T-cell (primary cell): Measurements from ENCODE around the gene ANKH. TPM values are rescaled to one million over a fixed set of nuclear protein-coding genes. Genes with fewer than 3 reads are reported as not detected.
A peak's percentile ranks its signal among the peaks of the same experiment; 100 is the strongest.

Experiments
- ATAC-seq, 4 experiments: fragments of 200-7000 bp in 3 of 4; fragments of 150-1000 bp in 1 of 4; cut with Tn5 transposase; replicated peaks in 1 of 4; 1 replicate in 3 of 4; 2 replicates in 1 of 4; pipeline ENCODE4 v1.10.0; 2021; ENCODE audit warnings: moderate library complexity in 3 of 4, mild to moderate bottlenecking in 2 of 4, moderate number of reproducible peaks in 1 of 4
- CTCF ChIA-PET, 2 donors: fragments of 300-600 bp; sonication (Branson Sonifier 250); formaldehyde crosslinking; loops; one replicate each; lab custom pipeline; 2022; ENCODE audit warnings: antibody characterized with exemption in 2 of 2; lab: Charles Lee
- POLR2A ChIA-PET, 2 donors: fragments of 300-600 bp; sonication (Branson Sonifier 250); formaldehyde crosslinking; loops; one replicate each; lab custom pipeline; 2022; ENCODE audit warnings: antibody characterized with exemption in 2 of 2; lab: Charles Lee
- DNase-seq, 35 experiments: peaks; one replicate each; pipeline versions ENCODE4 v3.0.0 to v3.0.0-alpha.2; 2013 to 2023
- H3K27ac ChIP-seq: one replicate; pipeline ENCODE4 v1.5.1; 2013; ENCODE audit warnings: low read length
- H3K27me3 ChIP-seq, 2 experiments: replicated peaks in 1 of 2; 1 replicate in 1 of 2; 2 replicates in 1 of 2; pipeline versions ENCODE4 v1.6.1 to v1.7.0; 2013; ENCODE audit warnings: low read length in 1 of 2, mixed read lengths in 1 of 2; ENCODE audit not compliant: control insufficient read depth in 2 of 2, insufficient read depth in 2 of 2; ENCODE audit errors: extremely low read depth in 1 of 2
- H3K36me3 ChIP-seq, 2 donors: 1 replicate in 1 of 2; 2 replicates in 1 of 2; pipeline versions ENCODE4 v1.6.1 to v1.7.0; 2013; ENCODE audit warnings: low read length in 1 of 2; ENCODE audit not compliant: control insufficient read depth in 2 of 2, insufficient read depth in 1 of 2; ENCODE audit errors: extremely low read depth in 1 of 2
- H3K4me1 ChIP-seq, 2 experiments: 1 replicate in 1 of 2; 2 replicates in 1 of 2; pipeline versions ENCODE4 v1.6.1 to v1.7.0; 2013; ENCODE audit warnings: low read length in 2 of 2, mixed read lengths in 1 of 2; ENCODE audit not compliant: insufficient read depth in 2 of 2, control insufficient read depth in 1 of 2; ENCODE audit errors: extremely low read depth in 1 of 2
- H3K4me3 ChIP-seq, 2 donors: 1 replicate in 1 of 2; 2 replicates in 1 of 2; pipeline versions ENCODE4 v1.5.1 to v1.7.0; 2013; ENCODE audit warnings: mild to moderate bottlenecking in 2 of 2, low read length in 1 of 2, moderate library complexity in 1 of 2; ENCODE audit not compliant: control insufficient read depth in 1 of 2; ENCODE audit errors: extremely low read depth in 1 of 2
- H3K9me3 ChIP-seq: 2 replicates; pipeline ENCODE4 v1.7.0; 2013
- H3K27ac Mint-ChIP-seq, 2 donors: one replicate each; pipeline ENCODE4 v1.8.0; 2020 to 2021; ENCODE audit warnings: mild to moderate bottlenecking in 2 of 2, mixed read lengths in 2 of 2
- H3K27me3 Mint-ChIP-seq, 2 donors: one replicate each; pipeline ENCODE4 v1.8.0; 2021 to 2022; ENCODE audit warnings: mixed read lengths in 2 of 2
- H3K36me3 Mint-ChIP-seq: one replicate; pipeline ENCODE4 v1.8.0; 2021; ENCODE audit warnings: mixed read lengths
- H3K4me1 Mint-ChIP-seq, 3 donors: one replicate each; pipeline ENCODE4 v1.8.0; 2020 to 2022; ENCODE audit warnings: mixed read lengths in 3 of 3, mild to moderate bottlenecking in 1 of 3
- H3K4me3 Mint-ChIP-seq, 3 donors: one replicate each; pipeline ENCODE4 v1.8.0; 2020 to 2022; ENCODE audit warnings: mild to moderate bottlenecking in 3 of 3, mixed read lengths in 3 of 3, moderate library complexity in 3 of 3
- H3K9me3 Mint-ChIP-seq, 3 donors: one replicate each; pipeline ENCODE4 v1.8.0; 2020 to 2022; ENCODE audit warnings: mixed read lengths in 3 of 3
- WGBS: methylation state at CpG from one replicate; pipeline ENCODE4 v1.1.5; 2013; ENCODE audit warnings: missing lambda C conversion rate; ENCODE audit not compliant: insufficient coverage; 5-methylcytosine and 5-hydroxymethylcytosine counted together
- total RNA-seq, 35 experiments: library from RNA in 6 of 35; stranded (reverse) in 6 of 35; fragments of 120-200 nt in 1 of 35; gene quantifications; one replicate each; pipeline versions ENCODE4 v1.2.1 to v1.2.4 and lab custom pipeline; 2013 to 2026

The ANKH gene
- total RNA-seq, 5 donors from 2014 or later (not counting 1 experiment from before 2014, with no cell fraction given), result 98.9 to 200 (median 167) TPM

GRCh38 chr5:14669975-14670374 is 201.6 kb downstream of the ANKH start:
- ATAC-seq (no peak), DNase-seq (peak in 1 of 35 experiments; percentile 25)
- peaks cover 91 to 99% (median 97%) of the 10 kb centered on the region in 3 donors for H3K4me1 Mint-ChIP-seq
- no peaks in the 10 kb centered on the region for H3K27me3 ChIP-seq
- H3K36me3 ChIP-seq, result no peaks in the 10 kb centered on the region
- no peaks in the 10 kb centered on the region for H3K27me3 Mint-ChIP-seq
- H3K36me3 Mint-ChIP-seq, result peaks cover 16% of the 10 kb centered on the region
- H3K4me3 ChIP-seq, result no peak overlapping the region
- no peak overlapping the region for H3K27ac ChIP-seq
- ChIA-PET CTCF (interaction anchor here (0.8 to 1.5 kb wide), 4 partner anchors 13 to 323 kb away, joined by 3 to 5 read pairs (median 3); no protein-coding TSS in a partner anchor), POLR2A (interaction anchor here in 1 of 2 donors (0.6 kb wide), 1 partner anchor 336 kb away, joined by 3 read pairs; no protein-coding TSS in a partner anchor)
- no peaks in the 10 kb centered on the region for H3K9me3 Mint-ChIP-seq
- H3K4me1 ChIP-seq, result peaks cover 4 to 63% of the 10 kb centered on the region in 2 experiments
- no peaks in the 10 kb centered on the region for H3K9me3 ChIP-seq
- peak overlapping the region; percentile 14 to 31 for H3K27ac Mint-ChIP-seq
- WGBS, result no CpG with 5 or more reads among the region's 1 CpG
- no peak overlapping the region for H3K4me3 Mint-ChIP-seq

GRCh38 chr5:14669415-14669814 is 202.2 kb downstream of the ANKH start:
- no peak overlapping the region for H3K27ac Mint-ChIP-seq
- no peak overlapping the region for H3K4me3 ChIP-seq
- no peaks in the 10 kb centered on the region for H3K9me3 ChIP-seq
- DNase-seq, result no peak
- ChIA-PET CTCF (interaction anchor here (1.0 to 1.5 kb wide), 2 partner anchors 12 to 21 kb away, joined by 3 read pairs; no protein-coding TSS in a partner anchor), POLR2A (interaction anchor here in 1 of 2 donors (0.6 kb wide), 1 partner anchor 337 kb away, joined by 3 read pairs; no protein-coding TSS in a partner anchor)
- ATAC-seq, result no peak
- H3K4me1 Mint-ChIP-seq, result peaks cover 87 to 93% (median 92%) of the 10 kb centered on the region in 3 donors
- H3K9me3 Mint-ChIP-seq, result no peaks in the 10 kb centered on the region
- no peaks in the 10 kb centered on the region for H3K36me3 ChIP-seq
- no peak overlapping the region for H3K27ac ChIP-seq
- peaks cover 14% of the 10 kb centered on the region for H3K36me3 Mint-ChIP-seq
- H3K4me3 Mint-ChIP-seq, result peak overlapping the region in 1 of 3 donors; percentile 96
- no peaks in the 10 kb centered on the region for H3K27me3 Mint-ChIP-seq
- H3K4me1 ChIP-seq, result peaks cover 3 to 61% of the 10 kb centered on the region in 2 experiments
- H3K27me3 ChIP-seq, result no peaks in the 10 kb centered on the region
- WGBS, result 67% methylated on average over 1 of the region's 5 CpGs

GRCh38 chr5:14668181-14668591 is 203.4 kb downstream of the ANKH start:
- Histone ChIP-seq H3K9me3 (no peaks in the 10 kb centered on the region), H3K27ac (peak overlapping the region; percentile 62), H3K27me3 (no peaks in the 10 kb centered on the region), H3K4me3 (no peak overlapping the region), H3K36me3 (no peaks in the 10 kb centered on the region), H3K4me1 (peaks cover 9 to 64% of the 10 kb centered on the region in 2 experiments)
- no peaks in the 10 kb centered on the region for H3K9me3 Mint-ChIP-seq
- CTCF ChIA-PET, result no interaction called here
- DNase-seq (peak in 19 of 35 experiments; percentile 8 to 65 (median 27)), ATAC-seq (no peak)
- H3K36me3 Mint-ChIP-seq, result peaks cover 3% of the 10 kb centered on the region
- 49% methylated on average over 4 of the region's 5 CpGs for WGBS
- H3K27ac Mint-ChIP-seq, result peak overlapping the region; percentile 91 to 95
- no peaks in the 10 kb centered on the region for H3K27me3 Mint-ChIP-seq
- peak overlapping the region; percentile 65 to 96 (median 93) for H3K4me3 Mint-ChIP-seq
- POLR2A ChIA-PET, result no interaction called here
- H3K4me1 Mint-ChIP-seq, result peaks cover 83 to 93% (median 93%) of the 10 kb centered on the region in 3 donors

- H3K36me3 ChIP-seq, result no peaks in the 10 kb centered on the region
- H3K4me1 Mint-ChIP-seq, result peaks cover 80 to 93% (median 92%) of the 10 kb centered on the region in 3 donors
- H3K36me3 Mint-ChIP-seq, result peaks cover 3% of the 10 kb centered on the region
- H3K9me3 ChIP-seq, result no peaks in the 10 kb centered on the region
- ATAC-seq, result no peak
- WGBS, result no CpG with 5 or more reads among the region's 1 CpG
- H3K9me3 Mint-ChIP-seq, result no peaks in the 10 kb centered on the region
- H3K4me1 ChIP-seq, result peaks cover 10 to 63% of the 10 kb centered on the region in 2 experiments
- peak overlapping the region; percentile 65 to 96 (median 93) for H3K4me3 Mint-ChIP-seq
- ChIA-PET POLR2A (interaction anchor here in 1 of 2 donors (0.5 kb wide), 1 partner anchor 201 kb away, joined by 3 read pairs; no protein-coding TSS in a partner anchor), CTCF (interaction anchor here (0.8 to 1.3 kb wide), 5 partner anchors 10 to 325 kb away, joined by 3 to 5 read pairs (median 3); no protein-coding TSS in a partner anchor)
- H3K27me3 ChIP-seq, result no peaks in the 10 kb centered on the region
- no peak overlapping the region for H3K4me3 ChIP-seq
- peak overlapping the region; percentile 91 to 95 for H3K27ac Mint-ChIP-seq
- no peaks in the 10 kb centered on the region for H3K27me3 Mint-ChIP-seq
- DNase-seq, result no peak
- H3K27ac ChIP-seq, result peak overlapping the region; percentile 62
These were observed 203.8 kb downstream of the ANKH start for GRCh38 chr5:14667770-14668169.

GRCh38 chr5:14667290-14667689 is 204.3 kb downstream of the ANKH start:
- ATAC-seq (no peak), DNase-seq (no peak)
- Histone ChIP-seq H3K9me3 (no peaks in the 10 kb centered on the region), H3K4me3 (no peak overlapping the region), H3K27me3 (no peaks in the 10 kb centered on the region), H3K4me1 (peaks cover 10 to 59% of the 10 kb centered on the region in 2 experiments), H3K27ac (peak overlapping the region; percentile 62), H3K36me3 (no peaks in the 10 kb centered on the region)
- 84% methylated on average over 5 of the region's 8 CpGs for WGBS
- Mint-ChIP-seq H3K9me3 (no peaks in the 10 kb centered on the region), H3K27me3 (no peaks in the 10 kb centered on the region), H3K27ac (peak overlapping the region; percentile 91 to 95), H3K4me3 (peak overlapping the region; percentile 65 to 96 (median 93)), H3K36me3 (peaks cover 3% of the 10 kb centered on the region), H3K4me1 (peaks cover 75 to 93% (median 87%) of the 10 kb centered on the region in 3 donors)
- POLR2A ChIA-PET, result interaction anchor here (0.5 kb wide), 2 partner anchors 201 to 446 kb away, joined by 3 read pairs; no protein-coding TSS in a partner anchor
- CTCF ChIA-PET, result interaction anchor here (0.8 to 2.0 kb wide), 11 partner anchors 8 to 326 kb away, joined by 3 to 8 read pairs (median 4); no protein-coding TSS in a partner anchor

GRCh38 chr5:14666357-14666756 is 205.2 kb downstream of the ANKH start:
- Histone ChIP-seq H3K27ac (peak overlapping the region; percentile 62), H3K4me3 (peak overlapping the region in 1 of 2 donors; percentile 72), H3K36me3 (no peaks in the 10 kb centered on the region), H3K4me1 (peaks cover 10 to 53% of the 10 kb centered on the region in 2 experiments), H3K27me3 (no peaks in the 10 kb centered on the region), H3K9me3 (no peaks in the 10 kb centered on the region)
- H3K36me3 Mint-ChIP-seq, result peaks cover 3% of the 10 kb centered on the region
- peak overlapping the region; percentile 91 to 96 (median 93) for H3K4me3 Mint-ChIP-seq
- POLR2A ChIA-PET, result interaction anchor here (0.6 to 0.8 kb wide), 2 partner anchors 159 to 204 kb away, joined by 3 read pairs; no protein-coding TSS in a partner anchor
- H3K4me1 Mint-ChIP-seq, result peaks cover 66 to 86% (median 78%) of the 10 kb centered on the region in 3 donors
- H3K27ac Mint-ChIP-seq, result peak overlapping the region; percentile 91 to 95
- DNase-seq (no peak), ATAC-seq (no peak)
- no peaks in the 10 kb centered on the region for H3K27me3 Mint-ChIP-seq
- CTCF ChIA-PET, result interaction anchor here (0.8 to 2.0 kb wide), 9 partner anchors 9 to 204 kb away, joined by 3 to 8 read pairs (median 4); no protein-coding TSS in a partner anchor
- H3K9me3 Mint-ChIP-seq, result no peaks in the 10 kb centered on the region
- no CpG with 5 or more reads among the region's 2 CpGs for WGBS
